GM23248 (cell line): ENCODE measurements around the gene RAC2.

Source experiments
- EZH2 ChIP-seq: fragments of 200-600 bp; sonication (generic); IDR thresholded peaks from 2 replicates; pipeline ENCODE4 v1.6.1; 2018; ENCODE audit warnings: antibody characterized with exemption, mild to moderate bottlenecking; ENCODE audit not compliant: insufficient read depth, poor library complexity, severe bottlenecking
- EZH2phosphoT487 ChIP-seq: fragments of 200-600 bp; sonication (generic); IDR thresholded peaks from 2 replicates; pipeline ENCODE4 v1.6.1; 2018; ENCODE audit warnings: antibody characterized with exemption, moderate library complexity, mild to moderate bottlenecking, low read depth; ENCODE audit not compliant: insufficient read depth

DNA sequence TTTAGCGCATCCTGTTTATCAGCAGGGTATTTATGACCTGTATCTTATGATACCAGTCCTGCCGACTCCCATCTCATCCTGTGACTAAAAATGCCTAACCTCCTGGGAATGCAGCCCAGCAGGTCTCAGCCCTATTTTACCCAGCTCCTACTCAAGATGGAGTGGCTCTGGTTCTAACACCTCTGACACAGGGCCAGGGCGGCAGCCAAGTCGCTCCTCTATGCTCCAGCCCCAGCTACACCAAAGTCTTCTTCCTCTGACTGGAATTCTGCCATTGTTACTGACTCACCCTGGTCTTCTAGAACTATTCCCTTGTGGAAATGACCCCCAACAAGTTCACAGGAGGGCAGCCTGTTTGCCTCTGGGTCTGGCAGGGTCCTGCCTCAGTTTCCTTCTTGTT, 48.1 kb downstream of the RAC2 start:
- TF ChIP-seq EZH2phosphoT487 (no peak), EZH2 (no peak)
